GOT3 (cell line): ENCODE measurements around the gene QDPR.
"Not testable (repeated sequence)": the region's sequence is repeated elsewhere in the genome, so short reads cannot be mapped to it uniquely, and the experiment has no call there.

Source experiments
- DNase-seq: peaks from one replicate; lab custom pipeline; 2025; ENCODE audit warnings: mixed read lengths; lab: John Stamatoyannopoulos, UW

QDPR gene

GRCh38 chr4:17491196-17491595 lies 20.7 kb downstream of the QDPR start:
- no peak for DNase-seq

- DNase-seq, result no peak
Measured at GRCh38 chr4:17490575-17491059, 21.3 kb downstream of the QDPR start.

GRCh38 chr4:17489721-17490120 lies 22.2 kb downstream of the QDPR start:
- DNase-seq, result no peak

GRCh38 chr4:17489123-17489522 lies 22.8 kb downstream of the QDPR start:
- no peak for DNase-seq

GRCh38 chr4:17482716-17483115 lies 29.2 kb downstream of the QDPR start:
- no peak for DNase-seq

- no peak for DNase-seq
Measured at GRCh38 chr4:17480955-17481354, 30.9 kb downstream of the QDPR start.

GRCh38 chr4:17480210-17480927 lies 31.5 kb downstream of the QDPR start:
- no peak for DNase-seq

- DNase-seq, result no peak
Measured at GRCh38 chr4:17477774-17478472, 34.0 kb downstream of the QDPR start.

- no peak for DNase-seq
Measured at GRCh38 chr4:17476853-17477252, 35.0 kb downstream of the QDPR start.

GRCh38 chr4:17475481-17475880 lies 36.4 kb downstream of the QDPR start:
- no peak for DNase-seq

GRCh38 chr4:17469931-17470674 lies 41.8 kb downstream of the QDPR start:
- no peak for DNase-seq

GRCh38 chr4:17468619-17469221 lies 43.2 kb downstream of the QDPR start:
- DNase-seq, result no peak

GRCh38 chr4:17463606-17464005 lies 48.3 kb downstream of the QDPR start:
- DNase-seq, result no peak

GRCh38 chr4:17450269-17450804 lies 61.6 kb downstream of the QDPR start:
- no peak for DNase-seq

- no peak for DNase-seq
Measured at GRCh38 chr4:17448689-17449088, 63.2 kb downstream of the QDPR start.

- no peak for DNase-seq
Measured at GRCh38 chr4:17447675-17448298, 64.1 kb downstream of the QDPR start.

- DNase-seq, result no peak
Measured at GRCh38 chr4:17447056-17447455, 64.8 kb downstream of the QDPR start.

GRCh38 chr4:17442477-17442876 lies 69.4 kb downstream of the QDPR start:
- not testable (repeated sequence) for DNase-seq

GRCh38 chr4:17437396-17437795 lies 74.5 kb downstream of the QDPR start:
- no peak for DNase-seq

- DNase-seq, result no peak
Measured at GRCh38 chr4:17436750-17437090, 75.2 kb downstream of the QDPR start.
